OCI-LY7 (cell line): ENCODE data around the gene DLEC1. TPM values are rescaled to one million over a fixed set of nuclear protein-coding genes. Genes with fewer than 3 reads are reported as not detected.

Experiments
- BruUV-seq: library from RNA; stranded (reverse); fragments of 400-500 nt; replicated peaks from 2 replicates; lab custom pipeline; 2021; lab: Mats Ljungman, UMichigan
- CTCF ChIA-PET: fragments of 300-600 bp; sonication (Branson Sonifier 250); formaldehyde crosslinking; loops from one replicate; lab custom pipeline; 2022; ENCODE audit warnings: antibody characterized with exemption; ENCODE audit not compliant: unreplicated experiment; lab: Charles Lee
- POLR2A ChIA-PET: fragments of 300-600 bp; sonication (Branson Sonifier 250); formaldehyde crosslinking; loops from one replicate; lab custom pipeline; 2022; ENCODE audit warnings: antibody characterized with exemption; lab: Charles Lee
- DNase-seq: peaks from one replicate; pipeline ENCODE4 v3.0.0-alpha.2; 2015; ENCODE audit warnings: low spot score
- H2AFZ ChIP-seq: fragments of 200-600 bp; sonication (generic), shearing (Covaris generic); 2 replicates; pipeline ENCODE4 v1.6.1; 2014; ENCODE audit warnings: mild to moderate bottlenecking, antibody characterized with exemption, low read length, moderate library complexity
- H3K27ac ChIP-seq: fragments of 200-600 bp; sonication (generic); 2 replicates; pipeline ENCODE4 v1.5.1; 2014; ENCODE audit warnings: mixed run types, low read depth, mild to moderate bottlenecking, moderate library complexity, low read length, inconsistent platforms; ENCODE audit not compliant: poor library complexity, severe bottlenecking
- H3K36me3 ChIP-seq: fragments of 200-600 bp; sonication (generic); 2 replicates; pipeline ENCODE4 v1.6.1; 2014; ENCODE audit warnings: mild to moderate bottlenecking, antibody characterized with exemption, low read length, moderate library complexity, mixed read lengths; ENCODE audit not compliant: insufficient read depth
- H3K4me1 ChIP-seq: fragments of 200-600 bp; sonication (generic); 2 replicates; pipeline ENCODE4 v1.5.1; 2014; ENCODE audit warnings: mild to moderate bottlenecking, low read length; ENCODE audit not compliant: insufficient read depth, poor library complexity, severe bottlenecking
- H3K4me2 ChIP-seq: fragments of 200-600 bp; sonication (generic); 2 replicates; pipeline ENCODE4 v1.6.1; 2014; ENCODE audit warnings: mild to moderate bottlenecking, low read length
- H3K4me3 ChIP-seq: fragments of 200-600 bp; sonication (generic); 2 replicates; pipeline ENCODE4 v1.5.1; 2014; ENCODE audit warnings: mild to moderate bottlenecking, low read depth, low read length; ENCODE audit not compliant: poor library complexity, severe bottlenecking
- H3K79me2 ChIP-seq: fragments of 200-600 bp; sonication (generic); 2 replicates; pipeline ENCODE4 v1.6.1; 2016; ENCODE audit warnings: low read depth, mild to moderate bottlenecking, low read length, moderate library complexity, mixed read lengths; ENCODE audit not compliant: insufficient read depth
- H3K9me2 ChIP-seq: fragments of 200-600 bp; sonication (generic); 2 replicates; pipeline ENCODE4 v1.6.1; 2016; ENCODE audit warnings: mild to moderate bottlenecking, low read length, mixed read lengths; ENCODE audit not compliant: insufficient read depth
- H3K9me3 ChIP-seq: fragments of 200-600 bp; sonication (generic); 2 replicates; pipeline ENCODE4 v1.6.1; 2014; ENCODE audit warnings: mild to moderate bottlenecking, mixed run types, low read length, mixed read lengths
- H4K20me1 ChIP-seq: fragments of 200-600 bp; sonication (generic); 2 replicates; pipeline ENCODE4 v1.6.1; 2014; ENCODE audit warnings: mild to moderate bottlenecking, antibody characterized with exemption, low read length, moderate library complexity, mixed read lengths; ENCODE audit not compliant: insufficient read depth
- CTCF ChIP-seq: fragments of 200-600 bp; sonication (generic); conservative IDR thresholded peaks from 2 replicates; pipeline ENCODE4 v1.5.1; 2014; ENCODE audit warnings: mild to moderate bottlenecking, antibody characterized with exemption, low read length, moderate library complexity, mixed read lengths
- EZH2phosphoT487 ChIP-seq: fragments of 200-600 bp; sonication (generic); IDR thresholded peaks from 2 replicates; pipeline ENCODE4 v1.6.1; 2018; ENCODE audit warnings: low read depth, borderline replicate concordance, mild to moderate bottlenecking, mixed run types, antibody characterized with exemption, low read length, moderate library complexity, mixed read lengths
- intact Hi-C: fragments of 100-400 bp; cut with micrococcal nuclease; formaldehyde crosslinking; loops from one replicate; pipeline ENCODE4 v1.10.0; 2022; ENCODE audit not compliant: unreplicated experiment
- total RNA-seq, 2 experiments: library from RNA; depleted of rRNA in 1 of 2; stranded (reverse); fragments of >200 nt in 1 of 2; shearing (Covaris generic) in 1 of 2; gene quantifications; 2 replicates each; pipeline ENCODE4 v1.2.3, GENCODE V29; 2014 to 2022

The DLEC1 gene
- total RNA-seq, 2 experiments from 2014 or later = 0.13 TPM; not detected in 1

- H3K36me3 ChIP-seq = no peaks in the 10 kb centered on the region
- no peak within 1 kb of the TSS for H3K4me3 ChIP-seq
- no peak within 1 kb of the TSS for H3K27ac ChIP-seq
- TF ChIP-seq EZH2phosphoT487 = no peak
- TF ChIP-seq CTCF = no peak
- no peak within 1 kb of the TSS for H2AFZ ChIP-seq
- no peaks in the 10 kb centered on the region for H3K9me3 ChIP-seq
- CTCF ChIA-PET = no interaction called here
- H3K9me2 ChIP-seq = no peaks in the 10 kb centered on the region
- no peaks in the 10 kb centered on the region for H3K79me2 ChIP-seq
- no peaks in the 10 kb centered on the region for H4K20me1 ChIP-seq
- intact Hi-C loops = no loop called here
- no peak within 1 kb of the TSS for H3K4me2 ChIP-seq
- POLR2A ChIA-PET = interaction anchor here (0.7 kb wide), 1 partner anchor 195 kb away, joined by 3 read pairs; no protein-coding TSS in a partner anchor
- BruUV-seq = no TSS peak
- peaks cover 7% of the 10 kb centered on the region for H3K4me1 ChIP-seq
- DNase-seq = no peak
These were observed 9.4 kb upstream of the DLEC1 start, which contains the start of gene PLCD1 for GRCh38 chr3:38029400-38030125. Gene PLCD1 (minus strand): TSS chr3:38029642. CDS start chr3:38029539, 103 bp downstream.

- intact Hi-C loops = no loop called here
- TF ChIP-seq EZH2phosphoT487 (no peak), CTCF (no peak)
- no peak overlapping the region for H2AFZ ChIP-seq
- no peaks in the 10 kb centered on the region for H3K79me2 ChIP-seq
- H3K27ac ChIP-seq = no peak overlapping the region
- H3K4me3 ChIP-seq = no peak overlapping the region
- ChIA-PET POLR2A (no interaction called here), CTCF (no interaction called here)
- BruUV-seq = no TSS peak
- H3K4me1 ChIP-seq = peaks cover 6% of the 10 kb centered on the region
- H3K4me2 ChIP-seq = no peak overlapping the region
- no peaks in the 10 kb centered on the region for H3K36me3 ChIP-seq
- no peaks in the 10 kb centered on the region for H3K9me2 ChIP-seq
- no peaks in the 10 kb centered on the region for H4K20me1 ChIP-seq
- no peak for DNase-seq
- no peaks in the 10 kb centered on the region for H3K9me3 ChIP-seq
These were observed 8.6 kb upstream of the DLEC1 start for GRCh38 chr3:38030126-38031021.
